Choroid plexus epithelial cell (primary cell): ENCODE data around the gene ARHGAP12.
A peak's percentile ranks its signal among the peaks of the same experiment; 100 is the strongest.
"Not testable (repeated sequence)": the region's sequence is repeated elsewhere in the genome, so short reads cannot be mapped to it uniquely, and the experiment has no call there.

ENCODE experiments used
- DNase-seq: peaks from one replicate; pipeline ENCODE4 v3.0.0-alpha.2; 2010; ENCODE audit warnings: low read depth
- H3K4me3 ChIP-seq: 2 replicates; pipeline ENCODE4 v1.5.1; 2011; ENCODE audit warnings: low read depth, mild to moderate bottlenecking, control low read depth, low read length, moderate library complexity
- CTCF ChIP-seq: conservative IDR thresholded peaks from 2 replicates; pipeline ENCODE4 v1.5.1; 2011; ENCODE audit warnings: low read depth, mild to moderate bottlenecking, control low read depth, inconsistent platforms, low read length, moderate library complexity

ARHGAP12 gene

GRCh38 chr10:31773749-31774298 lies 154.8 kb downstream of the ARHGAP12 start:
- no peak for DNase-seq
- H3K4me3 ChIP-seq = no peak overlapping the region
- TF ChIP-seq CTCF = no peak

GRCh38 chr10:31771331-31771831 lies 157.2 kb downstream of the ARHGAP12 start:
- no peak for DNase-seq
- no peak overlapping the region for H3K4me3 ChIP-seq
- TF ChIP-seq CTCF = no peak

GRCh38 chr10:31770307-31770902 lies 158.2 kb downstream of the ARHGAP12 start:
- no peak for DNase-seq
- peak; percentile 62 for TF ChIP-seq CTCF
- no peak overlapping the region for H3K4me3 ChIP-seq

- DNase-seq = peak; percentile 67
- no peak overlapping the region for H3K4me3 ChIP-seq
- TF ChIP-seq CTCF = no peak
Observed at GRCh38 chr10:31769564-31769963, 159.1 kb downstream of the ARHGAP12 start.

GRCh38 chr10:31768935-31769334 lies 159.7 kb downstream of the ARHGAP12 start:
- peak; percentile 58 for DNase-seq
- H3K4me3 ChIP-seq = not testable (repeated sequence)

- H3K4me3 ChIP-seq = no peak overlapping the region
- peak; percentile 83 for DNase-seq
- no peak for TF ChIP-seq CTCF
Observed at GRCh38 chr10:31768467-31768866, 160.2 kb downstream of the ARHGAP12 start.

GRCh38 chr10:31765541-31765940 lies 163.1 kb downstream of the ARHGAP12 start:
- DNase-seq = no peak
- no peak for TF ChIP-seq CTCF
- no peak overlapping the region for H3K4me3 ChIP-seq
